Panc1 (cell line): ENCODE results near the gene MUC5B. TPM values are rescaled to one million over a fixed set of nuclear protein-coding genes. Genes with fewer than 3 reads are reported as not detected.
"Not testable (repeated sequence)": the region's sequence is repeated elsewhere in the genome, so short reads cannot be mapped to it uniquely, and the experiment has no call there.

Experiments used
- ATAC-seq: fragments of 200-7000 bp; cut with Tn5 transposase; 2 replicates; pipeline ENCODE4 v1.9.1; 2020; ENCODE audit warnings: mild to moderate bottlenecking, moderate library complexity
- BruUV-seq: library from RNA; stranded (reverse); fragments of 400-500 nt; replicated peaks from 2 replicates; lab custom pipeline; 2021; lab: Mats Ljungman, UMichigan
- CTCF ChIA-PET: fragments of 300-600 bp; sonication (Branson Sonifier 250); formaldehyde crosslinking; loops from one replicate; lab custom pipeline; 2022; ENCODE audit warnings: antibody characterized with exemption; lab: Charles Lee
- POLR2A ChIA-PET: fragments of 300-600 bp; sonication (Branson Sonifier 250); formaldehyde crosslinking; loops from one replicate; lab custom pipeline; 2022; ENCODE audit warnings: antibody characterized with exemption; lab: Charles Lee
- DNase-seq: peaks from one replicate; pipeline ENCODE4 v3.0.0-alpha.2; 2010; ENCODE audit warnings: low read depth, low spot score
- H3K27ac ChIP-seq: 2 replicates; pipeline ENCODE4 v1.5.1; 2011; ENCODE audit warnings: mild to moderate bottlenecking, low read length, inconsistent platforms
- H3K27me3 ChIP-seq: fragments of 200-500 bp; sonication (Bioruptor generic); 2 replicates; pipeline ENCODE4 v1.6.0; 2014; ENCODE audit warnings: low read length, inconsistent platforms; ENCODE audit not compliant: control insufficient read depth, insufficient read depth
- H3K36me3 ChIP-seq: fragments of 200-500 bp; sonication (Bioruptor generic); 2 replicates; pipeline ENCODE4 v1.5.1; 2014; ENCODE audit warnings: inconsistent platforms, mild to moderate bottlenecking, low read length, moderate library complexity; ENCODE audit not compliant: control insufficient read depth, insufficient read depth
- H3K4me1 ChIP-seq: 2 replicates; pipeline ENCODE4 v1.5.1; 2011; ENCODE audit warnings: inconsistent platforms, mild to moderate bottlenecking, low read length, moderate library complexity; ENCODE audit not compliant: control insufficient read depth, insufficient read depth
- H3K4me3 ChIP-seq, 2 experiments: 2 replicates each; pipeline ENCODE4 v1.5.1; 2011 to 2012; ENCODE audit warnings: low read depth in 2 of 2, low read length in 2 of 2, mild to moderate bottlenecking in 2 of 2, inconsistent platforms in 1 of 2, moderate library complexity in 1 of 2
- H3K9me3 ChIP-seq: fragments of 200-500 bp; sonication (Bioruptor generic); 2 replicates; pipeline ENCODE4 v1.5.1; 2014; ENCODE audit warnings: low read depth, mild to moderate bottlenecking, inconsistent platforms, low read length, moderate library complexity; ENCODE audit not compliant: control insufficient read depth, insufficient read depth
- POLR2AphosphoS5 ChIP-seq: IDR thresholded peaks from 2 replicates; pipeline ENCODE4 v1.6.1; 2012; ENCODE audit warnings: mild to moderate bottlenecking, low read depth, low read length, moderate library complexity
- SIN3A ChIP-seq: IDR thresholded peaks from 2 replicates; pipeline ENCODE4 v1.6.1; 2012; ENCODE audit warnings: low read depth, mild to moderate bottlenecking, low read length, moderate library complexity, borderline replicate concordance; ENCODE audit not compliant: insufficient read depth
- TCF7L2 ChIP-seq: IDR thresholded peaks from 2 replicates; pipeline ENCODE4 v1.6.1; 2011; ENCODE audit warnings: mild to moderate bottlenecking, low read depth, low read length, inconsistent platforms
- in situ Hi-C: cut with HindIII; loops from 2 replicates; pipeline ENCODE4 v1.10.0; 2016; ENCODE audit warnings: low sequenced_read_pairs, low pct_unique_long_range_greater_than_20kb
- intact Hi-C: fragments of 100-400 bp; cut with micrococcal nuclease; formaldehyde crosslinking; loops from one replicate; pipeline ENCODE4 v1.10.0; 2022; ENCODE audit not compliant: unreplicated experiment
- total RNA-seq: library from RNA; stranded (reverse); gene quantifications from one replicate; pipeline ENCODE4 v1.2.1, GENCODE V29; 2021; ENCODE audit not compliant: unreplicated experiment
- TF ChIP-seq, protein P1 (sequence below), 2 experiments: IDR thresholded peaks; 2 replicates each; pipeline ENCODE4 v1.6.1; 2011 to 2012; ENCODE audit warnings: low read depth in 2 of 2, control low read depth in 1 of 2, low read length in 1 of 2, mild to moderate bottlenecking in 1 of 2, moderate library complexity in 1 of 2; ENCODE audit not compliant: insufficient read depth in 1 of 2
- TF ChIP-seq, protein P2 (sequence below): fragments of 450-650 bp; IDR thresholded peaks from 2 replicates; pipeline ENCODE4 v1.5.1; 2017; ENCODE audit warnings: mild to moderate bottlenecking

The MUC5B gene
- total RNA-seq, 1 experiment from 2014 or later, result 1.2 TPM

DNA sequence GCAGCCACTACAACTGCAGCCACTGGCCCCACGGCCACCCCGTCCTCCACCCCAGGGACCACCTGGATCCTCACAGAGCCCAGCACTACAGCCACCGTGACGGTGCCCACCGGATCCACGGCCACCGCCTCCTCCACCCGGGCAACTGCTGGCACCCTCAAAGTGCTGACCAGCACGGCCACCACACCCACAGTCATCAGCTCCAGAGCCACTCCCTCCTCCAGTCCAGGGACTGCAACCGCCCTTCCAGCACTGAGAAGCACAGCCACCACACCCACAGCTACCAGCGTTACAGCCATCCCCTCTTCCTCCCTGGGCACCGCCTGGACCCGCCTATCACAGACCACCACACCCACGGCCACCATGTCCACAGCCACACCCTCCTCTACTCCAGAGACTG, 23.4 kb downstream of the MUC5B start:
- POLR2A ChIA-PET, CTCF ChIA-PET: not testable (repeated sequence)

DNA sequence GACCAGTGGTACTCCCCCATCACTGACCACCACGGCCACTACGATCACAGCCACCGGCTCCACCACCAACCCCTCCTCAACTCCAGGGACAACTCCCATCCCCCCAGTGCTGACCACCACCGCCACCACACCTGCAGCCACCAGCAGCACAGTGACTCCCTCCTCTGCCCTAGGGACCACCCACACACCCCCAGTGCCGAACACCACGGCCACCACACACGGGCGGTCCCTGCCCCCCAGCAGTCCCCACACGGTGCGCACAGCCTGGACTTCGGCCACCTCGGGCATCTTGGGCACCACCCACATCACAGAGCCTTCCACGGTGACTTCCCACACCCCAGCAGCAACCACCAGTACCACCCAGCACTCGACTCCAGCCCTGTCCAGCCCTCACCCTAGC, 24.2 kb downstream of the MUC5B start:
- intact Hi-C loops, H3K36me3 ChIP-seq, ATAC-seq, H3K9me3 ChIP-seq, DNase-seq, H3K4me1 ChIP-seq, H3K4me3 ChIP-seq, H3K27me3 ChIP-seq, H3K27ac ChIP-seq, in situ Hi-C loops, BruUV-seq, CTCF ChIA-PET, POLR2A ChIA-PET: not testable (repeated sequence)

More for the DNA sequence above, 23.4 kb downstream of the MUC5B start:
- H3K27me3 ChIP-seq, H3K9me3 ChIP-seq, H3K4me1 ChIP-seq, DNase-seq, H3K36me3 ChIP-seq, BruUV-seq, in situ Hi-C loops, H3K27ac ChIP-seq, H3K4me3 ChIP-seq, ATAC-seq, intact Hi-C loops: not testable (repeated sequence)

DNA sequence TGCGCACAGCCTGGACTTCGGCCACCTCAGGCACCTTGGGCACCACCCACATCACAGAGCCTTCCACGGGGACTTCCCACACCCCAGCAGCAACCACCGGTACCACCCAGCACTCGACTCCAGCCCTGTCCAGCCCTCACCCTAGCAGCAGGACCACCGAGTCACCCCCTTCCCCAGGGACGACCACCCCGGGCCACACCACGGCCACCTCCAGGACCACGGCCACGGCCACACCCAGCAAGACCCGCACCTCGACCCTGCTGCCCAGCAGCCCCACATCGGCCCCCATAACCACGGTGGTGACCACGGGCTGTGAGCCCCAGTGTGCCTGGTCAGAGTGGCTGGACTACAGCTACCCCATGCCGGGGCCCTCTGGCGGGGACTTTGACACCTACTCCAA, 26.1 kb downstream of the MUC5B start:
- H3K27ac ChIP-seq, H3K4me1 ChIP-seq, in situ Hi-C loops, intact Hi-C loops, ATAC-seq, POLR2A ChIA-PET, BruUV-seq, H3K4me3 ChIP-seq, CTCF ChIA-PET, H3K9me3 ChIP-seq, DNase-seq, H3K27me3 ChIP-seq, H3K36me3 ChIP-seq: not testable (repeated sequence)

DNA sequence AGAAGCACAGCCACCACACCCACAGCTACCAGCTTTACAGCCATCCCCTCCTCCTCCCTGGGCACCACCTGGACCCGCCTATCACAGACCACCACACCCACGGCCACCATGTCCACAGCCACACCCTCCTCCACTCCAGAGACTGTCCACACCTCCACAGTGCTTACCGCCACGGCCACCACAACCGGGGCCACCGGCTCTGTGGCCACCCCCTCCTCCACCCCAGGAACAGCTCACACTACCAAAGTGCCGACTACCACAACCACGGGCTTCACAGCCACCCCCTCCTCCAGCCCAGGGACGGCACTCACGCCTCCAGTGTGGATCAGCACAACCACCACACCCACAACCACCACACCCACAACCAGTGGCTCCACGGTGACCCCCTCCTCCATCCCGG, 27.5 kb downstream of the MUC5B start:
- CTCF ChIA-PET, ATAC-seq, in situ Hi-C loops, POLR2A ChIA-PET, H3K4me3 ChIP-seq, DNase-seq, H3K36me3 ChIP-seq, intact Hi-C loops, H3K27me3 ChIP-seq, H3K27ac ChIP-seq, BruUV-seq, H3K9me3 ChIP-seq, H3K4me1 ChIP-seq: not testable (repeated sequence)

DNA sequence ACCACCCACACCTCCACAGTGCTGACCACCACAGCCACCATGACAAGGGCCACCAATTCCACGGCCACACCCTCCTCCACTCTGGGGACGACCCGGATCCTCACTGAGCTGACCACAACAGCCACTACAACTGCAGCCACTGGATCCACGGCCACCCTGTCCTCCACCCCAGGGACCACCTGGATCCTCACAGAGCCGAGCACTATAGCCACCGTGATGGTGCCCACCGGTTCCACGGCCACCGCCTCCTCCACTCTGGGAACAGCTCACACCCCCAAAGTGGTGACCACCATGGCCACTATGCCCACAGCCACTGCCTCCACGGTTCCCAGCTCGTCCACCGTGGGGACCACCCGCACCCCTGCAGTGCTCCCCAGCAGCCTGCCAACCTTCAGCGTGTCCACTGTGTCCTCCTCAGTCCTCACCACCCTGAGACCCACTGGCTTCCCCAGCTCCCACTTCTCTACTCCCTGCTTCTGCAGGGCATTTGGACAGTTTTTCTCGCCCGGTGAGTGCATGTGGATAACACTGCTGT, 28.4 kb downstream of the MUC5B start:
- DNase-seq (no peak), ATAC-seq (no peak)
- Histone ChIP-seq H3K27ac (no peak overlapping the region), H3K9me3 (no peaks in the 10 kb centered on the region), H3K27me3 (no peaks in the 10 kb centered on the region), H3K36me3 (no peaks in the 10 kb centered on the region), H3K4me1 (no peaks in the 10 kb centered on the region), H3K4me3 (no peak overlapping the region)
- ChIA-PET CTCF (no interaction called here), POLR2A (no interaction called here)
- intact Hi-C loops, result no loop called here
- in situ Hi-C loops, result no loop called here
- TF ChIP-seq, protein P1, sequence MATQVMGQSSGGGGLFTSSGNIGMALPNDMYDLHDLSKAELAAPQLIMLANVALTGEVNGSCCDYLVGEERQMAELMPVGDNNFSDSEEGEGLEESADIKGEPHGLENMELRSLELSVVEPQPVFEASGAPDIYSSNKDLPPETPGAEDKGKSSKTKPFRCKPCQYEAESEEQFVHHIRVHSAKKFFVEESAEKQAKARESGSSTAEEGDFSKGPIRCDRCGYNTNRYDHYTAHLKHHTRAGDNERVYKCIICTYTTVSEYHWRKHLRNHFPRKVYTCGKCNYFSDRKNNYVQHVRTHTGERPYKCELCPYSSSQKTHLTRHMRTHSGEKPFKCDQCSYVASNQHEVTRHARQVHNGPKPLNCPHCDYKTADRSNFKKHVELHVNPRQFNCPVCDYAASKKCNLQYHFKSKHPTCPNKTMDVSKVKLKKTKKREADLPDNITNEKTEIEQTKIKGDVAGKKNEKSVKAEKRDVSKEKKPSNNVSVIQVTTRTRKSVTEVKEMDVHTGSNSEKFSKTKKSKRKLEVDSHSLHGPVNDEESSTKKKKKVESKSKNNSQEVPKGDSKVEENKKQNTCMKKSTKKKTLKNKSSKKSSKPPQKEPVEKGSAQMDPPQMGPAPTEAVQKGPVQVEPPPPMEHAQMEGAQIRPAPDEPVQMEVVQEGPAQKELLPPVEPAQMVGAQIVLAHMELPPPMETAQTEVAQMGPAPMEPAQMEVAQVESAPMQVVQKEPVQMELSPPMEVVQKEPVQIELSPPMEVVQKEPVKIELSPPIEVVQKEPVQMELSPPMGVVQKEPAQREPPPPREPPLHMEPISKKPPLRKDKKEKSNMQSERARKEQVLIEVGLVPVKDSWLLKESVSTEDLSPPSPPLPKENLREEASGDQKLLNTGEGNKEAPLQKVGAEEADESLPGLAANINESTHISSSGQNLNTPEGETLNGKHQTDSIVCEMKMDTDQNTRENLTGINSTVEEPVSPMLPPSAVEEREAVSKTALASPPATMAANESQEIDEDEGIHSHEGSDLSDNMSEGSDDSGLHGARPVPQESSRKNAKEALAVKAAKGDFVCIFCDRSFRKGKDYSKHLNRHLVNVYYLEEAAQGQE (IDR thresholded peaks at IDR 0.05; ENCODE audit: insufficient read depth in 1 of 2, low read depth in 2 of 2, low read length in 1 of 2), result no peak
- TF ChIP-seq POLR2AphosphoS5, result no peak
- TF ChIP-seq, protein P2, sequence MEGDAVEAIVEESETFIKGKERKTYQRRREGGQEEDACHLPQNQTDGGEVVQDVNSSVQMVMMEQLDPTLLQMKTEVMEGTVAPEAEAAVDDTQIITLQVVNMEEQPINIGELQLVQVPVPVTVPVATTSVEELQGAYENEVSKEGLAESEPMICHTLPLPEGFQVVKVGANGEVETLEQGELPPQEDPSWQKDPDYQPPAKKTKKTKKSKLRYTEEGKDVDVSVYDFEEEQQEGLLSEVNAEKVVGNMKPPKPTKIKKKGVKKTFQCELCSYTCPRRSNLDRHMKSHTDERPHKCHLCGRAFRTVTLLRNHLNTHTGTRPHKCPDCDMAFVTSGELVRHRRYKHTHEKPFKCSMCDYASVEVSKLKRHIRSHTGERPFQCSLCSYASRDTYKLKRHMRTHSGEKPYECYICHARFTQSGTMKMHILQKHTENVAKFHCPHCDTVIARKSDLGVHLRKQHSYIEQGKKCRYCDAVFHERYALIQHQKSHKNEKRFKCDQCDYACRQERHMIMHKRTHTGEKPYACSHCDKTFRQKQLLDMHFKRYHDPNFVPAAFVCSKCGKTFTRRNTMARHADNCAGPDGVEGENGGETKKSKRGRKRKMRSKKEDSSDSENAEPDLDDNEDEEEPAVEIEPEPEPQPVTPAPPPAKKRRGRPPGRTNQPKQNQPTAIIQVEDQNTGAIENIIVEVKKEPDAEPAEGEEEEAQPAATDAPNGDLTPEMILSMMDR, result no peak
- no peak for TF ChIP-seq SIN3A
- no peak for TF ChIP-seq TCF7L2
- no TSS peak for BruUV-seq
